Measurements from ENCODE around the gene COG6.

Gene COG6

GRCh38 chr13:39655569-39656324 is at the start of gene COG6:
TSS of gene COG6 (plus strand) at chr13:39655662. CDS start at chr13:39655727, 65 bp downstream.
- peak; percentile 66 for DNase-seq (ENCODE audit: low read depth)

DNA sequence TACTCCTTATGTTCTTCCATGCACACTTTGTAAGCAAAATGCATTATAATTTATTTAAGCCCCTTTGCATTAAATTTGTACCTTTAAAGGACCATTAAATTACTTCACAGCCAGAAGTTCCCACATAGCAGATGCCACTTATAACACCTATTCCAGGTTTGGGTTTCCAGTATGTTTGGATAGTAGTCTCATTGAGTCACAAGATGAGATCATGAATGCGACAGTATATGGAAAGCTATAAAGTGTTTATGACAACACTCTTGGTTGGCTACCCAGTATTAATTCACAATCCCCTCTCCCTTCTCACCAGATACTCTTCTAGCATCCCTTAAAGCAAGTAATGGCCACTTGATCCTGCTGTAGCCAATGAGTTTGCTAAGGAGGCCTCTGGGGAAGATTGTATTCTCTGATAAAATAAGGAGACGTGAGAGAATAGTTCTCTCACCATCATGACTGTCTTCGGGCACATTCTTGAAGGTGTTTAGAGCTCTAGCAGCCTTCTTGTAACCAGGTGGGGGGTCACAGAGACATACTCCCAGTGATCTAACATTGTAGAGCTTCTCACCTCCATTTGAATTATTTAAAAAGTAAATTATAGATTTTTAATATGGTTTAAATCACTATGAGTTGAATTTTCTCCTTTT is 49.7 kb upstream of the COG6 start:
- DNase-seq (ENCODE audit: low read depth) = no peak

GRCh38 chr13:39607876-39608275 is 47.6 kb upstream of the COG6 start:
- no peak for DNase-seq (ENCODE audit: low read depth)

DNA sequence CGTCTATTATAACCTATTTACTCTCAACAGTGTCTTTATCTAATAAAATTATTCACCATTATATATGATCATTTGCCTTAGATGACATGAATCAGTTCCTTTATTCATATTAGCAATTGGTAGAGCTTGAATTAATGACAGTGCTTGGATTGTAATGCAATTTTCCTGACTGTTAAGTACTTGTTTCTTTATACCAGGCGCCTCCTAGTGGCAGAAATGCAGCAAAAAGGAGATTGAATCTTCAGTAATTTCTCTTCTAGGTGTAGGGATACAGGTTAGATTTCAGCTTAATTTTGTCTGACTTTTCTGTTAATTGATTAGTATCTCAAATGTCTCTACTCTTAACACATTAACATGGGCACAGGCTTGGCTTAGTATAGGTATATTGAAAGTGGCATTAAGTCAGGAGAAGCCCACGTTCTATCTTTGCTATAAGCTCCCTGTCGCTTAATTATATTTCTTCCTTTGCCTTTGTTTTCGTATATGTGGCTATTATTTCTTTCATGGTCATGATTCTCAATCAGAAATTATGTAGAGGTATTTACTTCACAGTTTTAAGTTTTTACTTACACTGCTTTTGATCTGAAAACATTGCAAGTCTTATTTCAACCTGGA is 43.3 kb upstream of the COG6 start:
- peak; percentile 72 for DNase-seq (ENCODE audit: low read depth)

GRCh38 chr13:39616087-39616694 is 39.3 kb upstream of the COG6 start:
- DNase-seq (ENCODE audit: low read depth) = peak; percentile 56

DNA sequence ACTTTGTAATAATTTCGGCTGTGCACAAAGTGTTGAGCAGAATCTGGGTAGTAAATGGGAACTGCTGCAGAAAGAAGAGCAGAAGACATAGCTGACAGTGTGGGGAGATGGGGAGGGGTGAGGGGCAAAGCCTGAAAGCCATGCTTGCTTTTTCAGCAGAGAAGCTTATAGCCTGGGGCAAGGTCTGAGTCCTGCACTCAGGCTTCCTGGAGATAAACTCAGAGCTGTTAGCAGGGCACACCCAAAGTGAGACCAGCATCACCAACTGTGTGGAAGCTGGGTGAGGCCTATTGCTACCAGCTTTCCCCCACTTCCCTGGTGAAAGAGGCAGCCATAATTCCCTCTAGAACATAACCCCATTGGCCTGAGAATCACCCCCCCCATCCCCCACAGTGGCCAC is 36.9 kb upstream of the COG6 start:
- no peak for DNase-seq (ENCODE audit: low read depth)

DNA sequence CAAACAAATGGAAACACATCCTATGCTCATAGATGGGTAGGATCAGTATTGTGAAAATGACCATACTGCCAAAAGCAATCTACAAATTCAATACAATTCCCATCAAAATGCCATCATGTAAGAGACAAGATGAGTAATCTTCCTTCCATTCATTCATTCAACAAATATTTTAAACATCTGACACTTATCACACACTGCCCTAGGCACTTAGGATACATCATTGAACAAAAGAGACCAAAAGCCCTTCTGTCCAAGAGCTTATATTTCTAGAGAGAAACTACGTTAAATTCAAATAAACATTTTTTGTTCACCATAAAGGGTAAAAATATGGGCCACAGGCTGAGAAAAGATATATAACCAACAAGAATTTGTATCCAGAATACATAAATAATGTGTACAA is 32.0 kb upstream of the COG6 start:
- no peak for DNase-seq (ENCODE audit: low read depth)

GRCh38 chr13:39631307-39631706 is 24.2 kb upstream of the COG6 start:
- no peak for DNase-seq (ENCODE audit: low read depth)

DNA sequence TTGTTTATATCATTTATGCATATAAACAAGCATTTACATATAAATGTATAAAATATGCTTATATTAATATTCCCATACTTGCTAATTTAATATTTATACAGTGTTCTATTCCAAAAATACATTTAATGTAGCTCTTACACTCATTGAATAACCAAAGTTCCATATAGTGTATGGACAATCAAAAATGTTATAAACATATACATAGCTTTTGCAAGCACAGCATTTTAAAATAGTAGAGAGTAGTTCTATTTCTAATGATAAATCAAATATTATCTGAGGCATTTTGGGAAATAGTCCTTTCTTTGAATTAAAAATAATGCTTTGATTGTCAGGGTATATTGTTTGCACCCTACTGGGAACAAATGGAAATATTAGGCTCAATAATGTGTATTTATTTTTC is 22.5 kb upstream of the COG6 start:
- DNase-seq (ENCODE audit: low read depth) = no peak

GRCh38 chr13:39635564-39635963 is 19.9 kb upstream of the COG6 start:
- no peak for DNase-seq (ENCODE audit: low read depth)

DNA sequence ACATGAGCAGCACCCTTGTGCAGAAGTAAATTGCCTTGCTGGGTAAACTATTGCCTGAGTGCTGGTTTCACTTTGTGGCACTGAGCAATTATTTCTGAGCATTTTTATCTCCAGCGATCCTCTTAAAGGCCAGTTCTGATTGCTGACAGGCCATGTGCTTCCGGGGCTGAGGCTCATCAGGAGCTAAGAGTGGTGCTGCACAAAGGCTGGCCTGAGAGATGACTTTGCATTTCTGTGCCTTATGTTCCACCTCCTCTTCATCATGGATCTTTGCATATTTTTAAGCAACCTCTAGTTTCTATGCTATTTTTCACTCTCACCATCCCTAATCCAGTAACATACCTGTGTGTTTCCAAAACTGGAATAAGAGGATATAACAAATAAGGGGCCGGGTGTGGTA is 17.6 kb upstream of the COG6 start:
- no peak for DNase-seq (ENCODE audit: low read depth)

DNA sequence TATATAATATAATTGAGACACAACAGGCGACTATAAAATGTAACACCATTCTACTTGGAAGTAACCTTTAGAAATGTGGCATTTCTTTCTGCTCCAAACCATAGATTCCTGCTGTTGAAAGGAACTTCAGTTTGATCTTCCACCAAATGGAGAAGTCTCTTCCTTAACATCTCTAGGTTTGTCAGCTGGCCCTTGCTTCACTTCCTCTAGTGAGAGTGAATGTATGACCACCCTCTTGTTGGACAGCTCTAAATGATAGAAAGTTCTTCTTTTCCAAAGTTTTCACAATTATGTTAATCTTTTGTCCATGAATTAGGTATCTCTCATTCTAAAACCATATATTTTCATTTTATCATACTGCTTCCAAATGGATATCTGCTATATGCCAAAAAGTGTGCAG is 13.8 kb upstream of the COG6 start:
- DNase-seq (ENCODE audit: low read depth) = no peak

DNA sequence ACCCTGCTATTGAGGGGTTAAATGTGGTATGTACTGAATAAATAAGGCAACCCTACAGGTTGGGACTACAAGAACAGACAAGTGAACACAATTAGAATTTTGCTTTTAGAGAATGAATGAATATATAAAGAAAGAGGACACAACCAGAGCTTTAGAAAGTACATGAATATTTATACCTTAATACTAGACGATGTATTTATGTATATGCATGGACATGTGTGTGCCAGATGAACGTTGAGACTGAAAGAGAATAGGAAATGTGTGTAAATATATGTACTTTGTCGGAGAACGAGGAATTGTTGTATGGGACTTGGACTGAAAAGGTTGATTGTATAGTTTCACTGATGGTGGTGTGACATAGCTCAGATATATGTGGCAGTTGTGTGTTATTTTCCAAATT is 9.3 kb upstream of the COG6 start:
- DNase-seq (ENCODE audit: low read depth) = no peak

- DNase-seq (ENCODE audit: low read depth) = no peak
Observed at GRCh38 chr13:39655041-39655568, 357 bp upstream of the COG6 start.

DNA sequence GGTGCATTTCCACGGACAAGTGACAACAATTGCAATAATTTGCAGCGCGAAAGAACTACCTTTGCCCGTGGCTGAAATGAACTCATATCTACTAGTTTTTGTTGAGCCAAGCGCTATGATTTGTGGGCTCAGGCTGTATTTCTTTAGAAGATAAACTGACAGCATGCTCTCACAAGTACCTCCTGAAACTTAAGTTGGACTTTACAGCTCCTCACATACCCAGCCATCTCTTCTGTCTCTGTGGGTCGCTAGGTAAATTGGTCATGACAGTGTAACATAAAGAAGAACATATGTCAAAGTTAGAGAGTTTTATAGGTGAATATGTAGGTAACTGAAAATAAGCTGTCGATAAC is 839 bp downstream of the COG6 start:
- DNase-seq (ENCODE audit: low read depth) = peak; percentile 10

GRCh38 chr13:39663508-39663907 is 8.0 kb downstream of the COG6 start:
- DNase-seq (ENCODE audit: low read depth) = no peak

GRCh38 chr13:39663958-39664357 is 8.5 kb downstream of the COG6 start:
- DNase-seq (ENCODE audit: low read depth) = no peak

DNA sequence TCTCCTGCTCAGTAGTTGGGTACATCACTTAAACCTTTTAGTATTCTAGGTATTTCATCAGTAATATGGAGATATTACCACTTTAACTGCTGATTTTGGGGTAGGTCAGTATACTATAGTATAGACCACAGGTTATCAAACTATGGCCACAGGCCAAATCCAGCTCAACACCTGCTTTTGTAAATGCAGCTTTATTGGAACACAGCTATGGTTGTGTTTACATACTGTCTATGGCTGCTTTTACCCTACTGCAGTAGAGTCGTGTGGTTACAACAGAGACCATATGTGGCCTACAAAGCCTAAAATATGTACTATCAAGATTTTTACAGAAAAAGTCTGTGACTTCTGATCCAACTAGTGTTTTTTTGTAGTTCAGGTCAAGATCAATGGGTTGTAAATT is 10.3 kb downstream of the COG6 start:
- no peak for DNase-seq (ENCODE audit: low read depth)

- DNase-seq (ENCODE audit: low read depth) = no peak
Observed at GRCh38 chr13:39670445-39670844, 15.0 kb downstream of the COG6 start.

- DNase-seq (ENCODE audit: low read depth) = peak; percentile 49
Observed at GRCh38 chr13:39672378-39673132, 17.1 kb downstream of the COG6 start.

- DNase-seq (ENCODE audit: low read depth) = peak; percentile 15
Observed at GRCh38 chr13:39675904-39676303, 20.4 kb downstream of the COG6 start.

GRCh38 chr13:39676315-39676876 is 20.9 kb downstream of the COG6 start:
- DNase-seq (ENCODE audit: low read depth) = peak; percentile 56

Data from amniotic epithelial cell (primary cell).